K562 (cell line): Measurements from ENCODE around the gene SPATA20. TPM values are rescaled to one million over a fixed set of nuclear protein-coding genes. Genes with fewer than 3 reads are reported as not detected.
A peak's percentile ranks its signal among the peaks of the same experiment; 100 is the strongest.

ENCODE experiments used
- ARID1B ChIP-seq: fragments of 450-650 bp; IDR thresholded peaks from 2 replicates; pipeline ENCODE4 v1.6.1; 2016; ENCODE audit warnings: antibody characterized with exemption, mild to moderate bottlenecking, inconsistent platforms
- GTF2F1 ChIP-seq: IDR thresholded peaks from 2 replicates; pipeline ENCODE4 v1.6.1; 2011; ENCODE audit warnings: low read depth, low read length, improper control_type of control experiment
- HMGN3 ChIP-seq: IDR thresholded peaks from 2 replicates; pipeline ENCODE4 v1.6.1; 2011; ENCODE audit warnings: borderline replicate concordance, low read depth, mild to moderate bottlenecking, mixed read lengths, low read length; ENCODE audit not compliant: insufficient read length; ENCODE audit errors: extremely low read depth
- NCOA6 ChIP-seq: fragments of 450-650 bp; IDR thresholded peaks from 2 replicates; pipeline ENCODE4 v1.6.1; 2017; ENCODE audit warnings: mild to moderate bottlenecking
- NR0B1 ChIP-seq: fragments of 450-650 bp; IDR thresholded peaks from one replicate; pipeline ENCODE4 v1.6.1; 2018; ENCODE audit warnings: mild to moderate bottlenecking, moderate library complexity; ENCODE audit not compliant: partially characterized antibody
- PML ChIP-seq: IDR thresholded peaks from 2 replicates; pipeline ENCODE4 v1.6.1; 2012; ENCODE audit warnings: low read length, inconsistent platforms
- RNF219 ChIP-seq: fragments of 250-450 bp; sonication (Bioruptor Pico); IDR thresholded peaks from 2 replicates; pipeline ENCODE4 v1.5.0; 2022; ENCODE audit warnings: mild to moderate bottlenecking
- SRSF7 ChIP-seq: fragments of 200-400 bp; formaldehyde crosslinking; optimal IDR thresholded peaks from 2 replicates; pipeline ENCODE3; 2017; ENCODE audit warnings: mild to moderate bottlenecking, low read depth, low read length
- TARDBP ChIP-seq: fragments of 450-650 bp; IDR thresholded peaks from 2 replicates; pipeline ENCODE4 v1.6.1; 2016
- U2AF2 ChIP-seq: fragments of 200-400 bp; formaldehyde crosslinking; optimal IDR thresholded peaks from 2 replicates; pipeline ENCODE3; 2017; ENCODE audit warnings: low read depth, mild to moderate bottlenecking, low read length
- UBTF ChIP-seq, 2 experiments: IDR thresholded peaks; 2 replicates each; pipeline ENCODE4 v1.6.1; 2012; ENCODE audit warnings: improper control_type of control experiment in 2 of 2, low read depth in 2 of 2, low read length in 2 of 2, borderline replicate concordance in 1 of 2
- VEZF1 ChIP-seq: fragments of 200-800 bp; sonication (Bioruptor generic); IDR thresholded peaks from 2 replicates; pipeline ENCODE4 v1.6.1; 2017; ENCODE audit warnings: missing genetic modification characterization, missing compliant biosample characterization
- ZBTB12 ChIP-seq: fragments of 250-450 bp; sonication (Bioruptor Pico); IDR thresholded peaks from 2 replicates; pipeline ENCODE4 v1.4.0; 2020
- ZNF217 ChIP-seq: sonication (generic); formaldehyde crosslinking; IDR thresholded peaks from 2 replicates; pipeline ENCODE4 v1.8.0; 2022; ENCODE audit warnings: mild to moderate bottlenecking, missing genetic modification reagents
- ZNF408 ChIP-seq: fragments of 250-450 bp; sonication (Bioruptor Pico); IDR thresholded peaks from 2 replicates; pipeline ENCODE4 v1.4.0; 2020; ENCODE audit warnings: low read depth, mild to moderate bottlenecking, moderate library complexity
- polyA plus RNA-seq, 8 experiments: library from polyadenylated mRNA; depleted of rRNA in 4 of 8; stranded (reverse) in 5 of 8; unstranded in 3 of 8; fragments of >200 nt; fragmentation: Nextera tagmentation in 2 of 8; fragmentation: Illumina TruSeq in 1 of 8; extraction: Ambion mirVana in 2 of 8; extraction: Trizol in 1 of 8; gene quantifications; 2 replicates each; pipeline versions ENCODE4 v1.2.1 to v1.2.3, GENCODE V29; 2011 to 2014; ENCODE audit warnings: inconsistent platforms in 1 of 8, missing spikeins in 1 of 8
- total RNA-seq, 7 experiments: library from RNA; depleted of rRNA in 6 of 7; stranded (reverse); fragments of >200 nt in 6 of 7; fragmentation: Illumina TruSeq in 2 of 7; extraction: Trizol in 2 of 7; gene quantifications; 2 replicates each; pipeline versions ENCODE4 v1.2.1 to v1.2.3, GENCODE V29; 2011 to 2021; ENCODE audit warnings: low replicate concordance in 1 of 7

SPATA20 gene
- total and polyA plus RNA-seq, 9 of the 15 experiments (the other 6 are each of a cell fraction or from before 2014, with no cell fraction given): 0.08 to 4.0 (median 1.5) TPM

GRCh38 chr17:50547035-50547735, at the start of gene SPATA20 (continued):
- TF ChIP-seq ZBTB12 (CRISPR knock-in tag) (no peak), GTF2F1 (no peak), UBTF (IDR thresholded peaks at IDR 0.05; ENCODE audit: borderline replicate concordance in 1 of 2, low read depth in 2 of 2, low read length in 2 of 2) (peak; percentile 30 to 48; a peak in 1 of 4 replicates), VEZF1 (CRISPR knock-in tag) (no peak; the same call in 1 of the 2 replicates), NR0B1 (no peak), U2AF2 (no peak), SRSF7 (no peak), NCOA6 (no peak), RNF219 (CRISPR knock-in tag) (no peak), TARDBP (no peak), ZNF408 (CRISPR knock-in tag) (no peak), HMGN3 (no peak), ARID1B (no peak), PML (no peak), ZNF217 (CRISPR knock-in tag) (no peak)
